WTC11 (cell line): ENCODE data around the gene SURF2. TPM values are rescaled to one million over a fixed set of nuclear protein-coding genes. Genes with fewer than 3 reads are reported as not detected.

ENCODE experiments used
- ATF2 ChIP-seq: sonication (generic); formaldehyde crosslinking; IDR thresholded peaks from 2 replicates; pipeline ENCODE4 v1.8.1; 2022; ENCODE audit warnings: low read depth, missing genetic modification reagents, borderline replicate concordance
- ATF6 ChIP-seq: sonication (generic); formaldehyde crosslinking; IDR thresholded peaks from 2 replicates; pipeline ENCODE4 v1.8.1; 2023; ENCODE audit warnings: mild to moderate bottlenecking, missing genetic modification reagents
- CBFB ChIP-seq: sonication (generic); formaldehyde crosslinking; IDR thresholded peaks from 2 replicates; pipeline ENCODE4 v1.8.1; 2022; ENCODE audit warnings: mild to moderate bottlenecking, low read depth, missing genetic modification reagents
- CREB1 ChIP-seq: sonication (generic); formaldehyde crosslinking; IDR thresholded peaks from 2 replicates; pipeline ENCODE4 v1.8.0; 2023; ENCODE audit warnings: mild to moderate bottlenecking, missing genetic modification reagents
- E2F1 ChIP-seq: sonication (generic); formaldehyde crosslinking; IDR thresholded peaks from 2 replicates; pipeline ENCODE4 v1.8.0; 2022; ENCODE audit warnings: mild to moderate bottlenecking, missing genetic modification reagents
- ERG ChIP-seq: fragments of 250-450 bp; sonication (Bioruptor Pico); IDR thresholded peaks from 2 replicates; pipeline ENCODE4 v1.8.0; 2021; ENCODE audit warnings: mild to moderate bottlenecking
- FOXP1 ChIP-seq: sonication (generic); formaldehyde crosslinking; IDR thresholded peaks from 2 replicates; pipeline ENCODE4 v1.8.0; 2022; ENCODE audit warnings: missing genetic modification reagents, mild to moderate bottlenecking, moderate library complexity, borderline replicate concordance
- GRHL2 ChIP-seq: fragments of 250-450 bp; sonication (Bioruptor Pico); IDR thresholded peaks from 2 replicates; pipeline ENCODE4 v1.8.0; 2022; ENCODE audit warnings: mild to moderate bottlenecking, moderate library complexity; ENCODE audit not compliant: insufficient replicate concordance, severe bottlenecking
- GTF2I ChIP-seq: fragments of 250-450 bp; sonication (Bioruptor Pico); conservative IDR thresholded peaks from 2 replicates; pipeline ENCODE4 v1.4.0; 2021; ENCODE audit warnings: mild to moderate bottlenecking
- IRF1 ChIP-seq: sonication (generic); formaldehyde crosslinking; IDR thresholded peaks from 2 replicates; pipeline ENCODE4 v1.8.0; 2023; ENCODE audit warnings: missing genetic modification reagents
- IRF2 ChIP-seq: sonication (generic); formaldehyde crosslinking; IDR thresholded peaks from 2 replicates; pipeline ENCODE4 v1.8.0; 2022; ENCODE audit warnings: low read depth, missing genetic modification reagents, borderline replicate concordance
- KAT7 ChIP-seq: sonication (generic); formaldehyde crosslinking; IDR thresholded peaks from 2 replicates; pipeline ENCODE4 v1.8.1; 2023; ENCODE audit warnings: missing genetic modification reagents, mild to moderate bottlenecking, borderline replicate concordance
- MLX ChIP-seq: sonication (generic); formaldehyde crosslinking; IDR thresholded peaks from 2 replicates; pipeline ENCODE4 v1.8.1; 2023; ENCODE audit warnings: mild to moderate bottlenecking, missing genetic modification reagents, moderate library complexity
- MYBL2 ChIP-seq: sonication (generic); formaldehyde crosslinking; IDR thresholded peaks from 2 replicates; pipeline ENCODE4 v1.8.1; 2023; ENCODE audit warnings: mild to moderate bottlenecking, moderate library complexity, missing genetic modification reagents
- PRDM15 ChIP-seq: sonication (generic); formaldehyde crosslinking; IDR thresholded peaks from 2 replicates; pipeline ENCODE4 v1.8.0; 2022; ENCODE audit warnings: missing genetic modification reagents
- SMAD3 ChIP-seq: sonication (generic); formaldehyde crosslinking; IDR thresholded peaks from 2 replicates; pipeline ENCODE4 v1.8.0; 2022; ENCODE audit warnings: missing genetic modification reagents, mild to moderate bottlenecking, borderline replicate concordance
- SP1 ChIP-seq: sonication (generic); formaldehyde crosslinking; conservative IDR thresholded peaks from 2 replicates; pipeline ENCODE4 v1.8.1; 2022; ENCODE audit warnings: missing genetic modification reagents
- STAT6 ChIP-seq: sonication (generic); formaldehyde crosslinking; conservative IDR thresholded peaks from 2 replicates; pipeline ENCODE4 v1.8.1; 2023; ENCODE audit warnings: mild to moderate bottlenecking, low read depth, missing genetic modification reagents, moderate library complexity
- TCF7 ChIP-seq: sonication (generic); formaldehyde crosslinking; IDR thresholded peaks from 2 replicates; pipeline ENCODE4 v1.8.0; 2022; ENCODE audit warnings: mild to moderate bottlenecking, low read depth, missing genetic modification reagents, moderate library complexity
- TEAD4 ChIP-seq: sonication (generic); formaldehyde crosslinking; IDR thresholded peaks from 2 replicates; pipeline ENCODE4 v1.8.0; 2022; ENCODE audit warnings: mild to moderate bottlenecking, missing genetic modification reagents
- ZBTB21 ChIP-seq: sonication (generic); formaldehyde crosslinking; IDR thresholded peaks from 2 replicates; pipeline ENCODE4 v1.8.1; 2023; ENCODE audit warnings: mild to moderate bottlenecking, missing genetic modification reagents, borderline replicate concordance
- ZNF263 ChIP-seq: sonication (generic); formaldehyde crosslinking; IDR thresholded peaks from 2 replicates; pipeline ENCODE4 v1.8.1; 2022; ENCODE audit warnings: low read depth, mild to moderate bottlenecking, moderate library complexity, missing genetic modification reagents
- ZNF416 ChIP-seq: fragments of 250-450 bp; sonication (Bioruptor Pico); IDR thresholded peaks from 2 replicates; pipeline ENCODE4 v1.9.0; 2021; ENCODE audit warnings: mild to moderate bottlenecking, inconsistent platforms
- total RNA-seq: library from RNA; stranded (reverse); gene quantifications from 3 replicates; pipeline ENCODE4 v1.2.3, GENCODE V29; 2021

The SURF2 gene
- total RNA-seq, 1 experiment from 2014 or later: 33.3 TPM

GRCh38 chr9:133335924-133336811, 20.2 kb upstream of the SURF2 start, which contains the start of gene SURF6 (continued):
- TF ChIP-seq TCF7 (CRISPR knock-in tag) (peak; percentile 20; the same call in 1 of the 2 replicates), MLX (CRISPR knock-in tag) (no peak), CBFB (CRISPR knock-in tag) (peak; percentile 97; the same call in 1 of the 2 replicates), CREB1 (CRISPR knock-in tag) (no peak; the same call in 1 of the 2 replicates), ZNF263 (CRISPR knock-in tag) (no peak), TEAD4 (CRISPR knock-in tag) (no peak), ATF6 (CRISPR knock-in tag) (no peak), SMAD3 (CRISPR knock-in tag) (no peak; the same call in 1 of the 2 replicates), GTF2I (CRISPR knock-in tag) (no peak), IRF1 (peak; percentile 84; the same call in 1 of the 2 replicates), SP1 (CRISPR knock-in tag) (peak; percentile 98), ZBTB21 (CRISPR knock-in tag) (peak; percentile 93), FOXP1 (peak; percentile 94), MYBL2 (CRISPR knock-in tag) (peak; percentile 86; the same call in 1 of the 2 replicates), GRHL2 (no peak), ATF2 (no peak), ZNF416 (CRISPR knock-in tag) (peak; percentile 84), PRDM15 (CRISPR knock-in tag) (no peak), IRF2 (no peak), E2F1 (CRISPR knock-in tag) (no peak), ERG (peak; percentile 28; the same call in 1 of the 2 replicates), KAT7 (CRISPR knock-in tag) (peak; percentile 89; the same call in 1 of the 2 replicates), STAT6 (CRISPR knock-in tag) (0 out of 2 replicates have a peak, but pooled peaks have one; percentile 65)
